VCaP (cell line): Measurements from ENCODE around the gene MLLT3.

ENCODE experiments used
- H3K27ac ChIP-seq: fragments of 450-650 bp; 2 replicates; pipeline ENCODE4 v1.5.1; 2017
- TF ChIP-seq, protein P1 (sequence below): fragments of 450-650 bp; conservative IDR thresholded peaks from 2 replicates; pipeline ENCODE4 v1.5.1; 2017; ENCODE audit warnings: mild to moderate bottlenecking, moderate library complexity

Gene MLLT3

DNA sequence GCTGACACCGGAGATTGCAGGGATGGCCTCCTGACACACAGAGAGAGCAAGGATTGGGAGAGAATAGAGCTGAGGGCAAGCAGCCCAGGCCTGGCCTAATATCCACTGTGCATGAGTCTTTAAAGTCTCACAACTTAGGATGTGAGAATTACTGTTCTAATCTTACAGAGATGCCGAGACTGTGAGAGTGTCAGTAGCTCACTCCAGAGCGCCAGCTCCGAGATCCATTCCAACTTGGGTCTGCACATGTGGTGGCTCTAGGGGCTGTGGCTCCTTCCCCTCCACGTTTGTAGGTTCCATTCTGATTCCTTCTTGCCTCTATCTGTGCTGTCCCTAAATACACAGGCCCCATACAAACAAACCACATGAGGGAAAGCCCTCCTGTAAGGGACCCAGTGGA, 304.6 kb downstream of the MLLT3 start:
- H3K27ac ChIP-seq = no peak overlapping the region
- TF ChIP-seq, protein P1, sequence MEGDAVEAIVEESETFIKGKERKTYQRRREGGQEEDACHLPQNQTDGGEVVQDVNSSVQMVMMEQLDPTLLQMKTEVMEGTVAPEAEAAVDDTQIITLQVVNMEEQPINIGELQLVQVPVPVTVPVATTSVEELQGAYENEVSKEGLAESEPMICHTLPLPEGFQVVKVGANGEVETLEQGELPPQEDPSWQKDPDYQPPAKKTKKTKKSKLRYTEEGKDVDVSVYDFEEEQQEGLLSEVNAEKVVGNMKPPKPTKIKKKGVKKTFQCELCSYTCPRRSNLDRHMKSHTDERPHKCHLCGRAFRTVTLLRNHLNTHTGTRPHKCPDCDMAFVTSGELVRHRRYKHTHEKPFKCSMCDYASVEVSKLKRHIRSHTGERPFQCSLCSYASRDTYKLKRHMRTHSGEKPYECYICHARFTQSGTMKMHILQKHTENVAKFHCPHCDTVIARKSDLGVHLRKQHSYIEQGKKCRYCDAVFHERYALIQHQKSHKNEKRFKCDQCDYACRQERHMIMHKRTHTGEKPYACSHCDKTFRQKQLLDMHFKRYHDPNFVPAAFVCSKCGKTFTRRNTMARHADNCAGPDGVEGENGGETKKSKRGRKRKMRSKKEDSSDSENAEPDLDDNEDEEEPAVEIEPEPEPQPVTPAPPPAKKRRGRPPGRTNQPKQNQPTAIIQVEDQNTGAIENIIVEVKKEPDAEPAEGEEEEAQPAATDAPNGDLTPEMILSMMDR = no peak

DNA sequence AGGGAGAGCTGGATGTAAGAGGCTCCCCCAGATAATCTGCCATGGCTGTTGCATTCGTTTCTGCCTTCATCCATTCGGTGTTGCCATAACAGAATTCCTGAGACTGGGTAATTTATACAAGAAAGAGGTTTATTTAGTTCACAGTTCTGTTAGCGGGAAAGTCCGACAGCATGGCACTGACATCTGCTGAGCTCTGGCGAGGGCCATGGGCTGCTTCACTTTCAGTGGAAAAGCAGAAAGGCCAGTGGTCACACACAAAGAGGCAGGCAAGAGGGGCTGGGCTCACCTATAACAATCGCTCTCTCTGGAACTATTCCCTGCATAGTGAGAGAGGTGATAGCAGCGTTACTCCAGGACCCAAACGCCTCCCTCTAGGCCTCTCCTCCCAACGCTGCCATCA, 305.9 kb downstream of the MLLT3 start:
- H3K27ac ChIP-seq = no peak overlapping the region
- TF ChIP-seq, protein P1 = no peak

GRCh38 chr9:20315677-20316076, 306.6 kb downstream of the MLLT3 start:
- no peak overlapping the region for H3K27ac ChIP-seq
- TF ChIP-seq, protein P1 = no peak

- H3K27ac ChIP-seq = no peak overlapping the region
- TF ChIP-seq, protein P1 = no peak
Measured at GRCh38 chr9:20314981-20315380, 307.3 kb downstream of the MLLT3 start.

DNA sequence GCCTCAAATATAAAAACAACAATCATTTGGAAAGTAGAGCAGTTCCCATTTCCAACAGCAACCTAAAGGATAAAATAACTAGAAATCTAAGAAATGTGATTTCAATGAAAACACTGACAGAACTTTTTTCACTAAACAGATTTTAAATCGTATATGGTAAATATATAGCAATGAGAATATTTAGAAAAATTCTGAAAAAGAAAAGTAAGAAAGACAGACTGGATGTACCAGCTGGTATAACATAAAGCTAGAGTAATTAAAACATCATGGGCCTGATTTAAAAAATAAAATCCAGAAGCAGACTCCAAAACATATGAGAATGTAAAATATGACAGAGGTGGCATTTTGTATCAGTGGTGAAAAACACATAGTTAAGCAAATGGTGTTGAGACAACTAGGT, 308.9 kb downstream of the MLLT3 start:
- TF ChIP-seq, protein P1 = no peak
- no peak overlapping the region for H3K27ac ChIP-seq

DNA sequence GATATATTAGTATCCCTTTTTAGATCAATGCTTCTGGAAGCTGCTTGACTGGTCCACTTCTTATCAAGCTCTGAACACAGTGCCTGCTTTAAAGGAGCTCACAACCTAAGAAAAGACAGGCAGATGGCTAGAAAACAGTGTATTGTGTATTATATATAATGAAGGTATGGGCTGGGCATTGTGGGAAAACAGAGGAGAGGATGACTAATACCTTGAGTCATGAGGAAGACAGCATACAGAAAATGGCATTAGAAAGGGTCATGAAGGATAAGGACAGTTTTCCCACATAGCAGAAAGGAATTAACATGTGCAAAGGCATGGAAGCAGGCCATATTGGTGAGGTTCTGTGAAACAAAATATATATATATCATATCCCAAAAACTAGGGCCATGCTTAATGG, 309.6 kb downstream of the MLLT3 start:
- TF ChIP-seq, protein P1 = no peak
- H3K27ac ChIP-seq = no peak overlapping the region

GRCh38 chr9:20310024-20310423, 312.3 kb downstream of the MLLT3 start:
- H3K27ac ChIP-seq = no peak overlapping the region
- TF ChIP-seq, protein P1 = no peak

- no peak overlapping the region for H3K27ac ChIP-seq
- TF ChIP-seq, protein P1 = no peak
Measured at GRCh38 chr9:20309124-20309523, 313.2 kb downstream of the MLLT3 start.
